K562 (cell line): ENCODE results near the gene GUF1. TPM values are rescaled to one million over a fixed set of nuclear protein-coding genes. Genes with fewer than 3 reads are reported as not detected.

Experiments
- GABPA ChIP-seq: fragments of 200-800 bp; sonication (Bioruptor generic); conservative IDR thresholded peaks from 2 replicates; pipeline ENCODE4 v1.6.1; 2016; ENCODE audit warnings: low read depth, missing genetic modification characterization, missing compliant biosample characterization
- MTA1 ChIP-seq: fragments of 450-650 bp; IDR thresholded peaks from 2 replicates; pipeline ENCODE4 v1.6.1; 2017; ENCODE audit warnings: borderline replicate concordance
- RBBP5 ChIP-seq: fragments of 200-600 bp; sonication (generic); IDR thresholded peaks from 2 replicates; pipeline ENCODE4 v1.6.1; 2012; ENCODE audit warnings: borderline replicate concordance, mild to moderate bottlenecking, low read length, control low read depth, inconsistent platforms; ENCODE audit not compliant: insufficient read depth, poor library complexity, severe bottlenecking
- RBM25 ChIP-seq: fragments of 200-400 bp; formaldehyde crosslinking; IDR thresholded peaks from 2 replicates; pipeline ENCODE4 v1.6.1; 2018; ENCODE audit warnings: low read length, low read depth, moderate library complexity; ENCODE audit not compliant: severe bottlenecking
- SPI1 ChIP-seq: IDR thresholded peaks from 2 replicates; pipeline ENCODE4 v1.6.1; 2011; ENCODE audit warnings: low read depth, low read length, control low read depth, borderline replicate concordance
- SRSF9 ChIP-seq: fragments of 200-400 bp; formaldehyde crosslinking; IDR thresholded peaks from 2 replicates; pipeline ENCODE4 v1.6.1; 2017; ENCODE audit warnings: low read depth, low read length, borderline replicate concordance
- ZFX ChIP-seq: sonication (generic); formaldehyde crosslinking; IDR thresholded peaks from 2 replicates; pipeline ENCODE4 v1.8.0; 2022; ENCODE audit warnings: mild to moderate bottlenecking, missing genetic modification reagents, moderate library complexity
- polyA plus RNA-seq, 8 experiments: library from polyadenylated mRNA; depleted of rRNA in 4 of 8; stranded (reverse) in 5 of 8; unstranded in 3 of 8; fragments of >200 nt; fragmentation: Nextera tagmentation in 2 of 8; fragmentation: Illumina TruSeq in 1 of 8; extraction: Ambion mirVana in 2 of 8; extraction: Trizol in 1 of 8; gene quantifications; 2 replicates each; pipeline versions ENCODE4 v1.2.1 to v1.2.3, GENCODE V29; 2011 to 2014; ENCODE audit warnings: inconsistent platforms in 1 of 8, missing spikeins in 1 of 8
- total RNA-seq, 7 experiments: library from RNA; depleted of rRNA in 6 of 7; stranded (reverse); fragments of >200 nt in 6 of 7; fragmentation: Illumina TruSeq in 2 of 7; extraction: Trizol in 2 of 7; gene quantifications; 2 replicates each; pipeline versions ENCODE4 v1.2.1 to v1.2.3, GENCODE V29; 2011 to 2021; ENCODE audit warnings: low replicate concordance in 1 of 7
- TF ChIP-seq, protein P1 (sequence below): IDR thresholded peaks from 2 replicates; pipeline ENCODE4 v1.6.1; 2011; ENCODE audit warnings: borderline replicate concordance, low read depth, mild to moderate bottlenecking, moderate library complexity, low read length; ENCODE audit not compliant: insufficient read depth, poor library complexity, severe bottlenecking
- TF ChIP-seq, protein P2 (sequence below), 2 experiments: fragments of 450-650 bp; formaldehyde crosslinking in 1 of 2; IDR thresholded peaks; 2 replicates each; pipeline versions ENCODE4 v1.4.0 to v1.6.1; 2014 to 2020; ENCODE audit warnings: mild to moderate bottlenecking in 2 of 2, borderline replicate concordance in 1 of 2, low read depth in 1 of 2
- TF ChIP-seq, protein P3 (sequence below): IDR thresholded peaks from 2 replicates; pipeline ENCODE4 v1.6.1; 2011; ENCODE audit not compliant: insufficient read length; ENCODE audit errors: extremely low read depth
- TF ChIP-seq, protein P4 (sequence below): fragments of 200-800 bp; sonication (Bioruptor generic); IDR thresholded peaks from 2 replicates; pipeline ENCODE4 v1.6.1; 2017; ENCODE audit warnings: missing genetic modification characterization, missing compliant biosample characterization

The GUF1 gene
- total and polyA plus RNA-seq, 9 of the 15 experiments (the other 6 are each of a cell fraction or from before 2014, with no cell fraction given): 8.1 to 47.5 (median 25.0) TPM

DNA sequence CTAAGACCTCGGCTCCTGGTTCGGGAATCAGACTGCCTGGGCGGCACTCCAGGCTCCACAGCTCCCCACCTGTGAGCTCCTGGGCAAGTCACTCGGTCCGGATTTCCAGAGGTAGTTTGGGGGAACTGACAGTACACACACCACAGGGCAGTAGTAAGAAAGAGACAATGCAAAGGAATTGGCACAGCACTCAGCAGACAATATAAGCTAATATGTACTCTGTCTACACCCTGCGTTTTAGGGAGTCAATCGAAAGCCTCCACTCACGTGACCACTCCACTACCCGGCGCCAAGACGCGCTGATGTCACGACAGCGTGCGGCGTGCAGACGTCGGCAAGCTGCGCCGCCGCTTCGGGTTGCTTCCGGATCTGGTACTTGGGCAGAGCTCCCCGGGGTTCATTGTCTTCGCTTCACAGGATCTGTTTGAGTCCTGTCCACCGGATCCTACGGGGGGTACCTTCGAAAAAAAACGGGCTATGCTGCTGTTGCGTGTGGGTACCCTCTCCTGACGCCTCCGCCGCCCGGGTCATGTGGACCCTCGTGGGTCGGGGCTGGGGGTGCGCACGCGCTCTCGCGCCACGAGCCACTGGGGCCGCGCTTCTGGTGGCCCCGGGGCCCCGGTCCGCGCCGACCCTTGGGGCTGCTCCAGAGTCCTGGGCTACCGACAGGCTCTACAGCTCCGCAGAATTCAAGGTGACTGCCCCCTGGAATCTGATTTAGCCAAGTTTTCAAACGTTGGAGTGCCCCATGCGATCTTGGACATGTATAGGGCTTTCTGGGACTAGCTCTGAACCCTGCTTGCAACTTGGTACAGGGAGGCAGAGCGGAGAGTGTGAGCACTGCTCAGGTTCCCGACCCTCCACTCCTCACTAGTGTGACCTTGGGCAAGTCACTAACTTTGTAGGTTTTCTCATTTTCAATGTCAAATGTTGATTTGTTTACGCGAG is at the start of gene GUF1 (continued):
- TF ChIP-seq, protein P1, sequence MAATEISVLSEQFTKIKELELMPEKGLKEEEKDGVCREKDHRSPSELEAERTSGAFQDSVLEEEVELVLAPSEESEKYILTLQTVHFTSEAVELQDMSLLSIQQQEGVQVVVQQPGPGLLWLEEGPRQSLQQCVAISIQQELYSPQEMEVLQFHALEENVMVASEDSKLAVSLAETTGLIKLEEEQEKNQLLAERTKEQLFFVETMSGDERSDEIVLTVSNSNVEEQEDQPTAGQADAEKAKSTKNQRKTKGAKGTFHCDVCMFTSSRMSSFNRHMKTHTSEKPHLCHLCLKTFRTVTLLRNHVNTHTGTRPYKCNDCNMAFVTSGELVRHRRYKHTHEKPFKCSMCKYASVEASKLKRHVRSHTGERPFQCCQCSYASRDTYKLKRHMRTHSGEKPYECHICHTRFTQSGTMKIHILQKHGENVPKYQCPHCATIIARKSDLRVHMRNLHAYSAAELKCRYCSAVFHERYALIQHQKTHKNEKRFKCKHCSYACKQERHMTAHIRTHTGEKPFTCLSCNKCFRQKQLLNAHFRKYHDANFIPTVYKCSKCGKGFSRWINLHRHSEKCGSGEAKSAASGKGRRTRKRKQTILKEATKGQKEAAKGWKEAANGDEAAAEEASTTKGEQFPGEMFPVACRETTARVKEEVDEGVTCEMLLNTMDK: no peak
- TF ChIP-seq, protein P2, sequence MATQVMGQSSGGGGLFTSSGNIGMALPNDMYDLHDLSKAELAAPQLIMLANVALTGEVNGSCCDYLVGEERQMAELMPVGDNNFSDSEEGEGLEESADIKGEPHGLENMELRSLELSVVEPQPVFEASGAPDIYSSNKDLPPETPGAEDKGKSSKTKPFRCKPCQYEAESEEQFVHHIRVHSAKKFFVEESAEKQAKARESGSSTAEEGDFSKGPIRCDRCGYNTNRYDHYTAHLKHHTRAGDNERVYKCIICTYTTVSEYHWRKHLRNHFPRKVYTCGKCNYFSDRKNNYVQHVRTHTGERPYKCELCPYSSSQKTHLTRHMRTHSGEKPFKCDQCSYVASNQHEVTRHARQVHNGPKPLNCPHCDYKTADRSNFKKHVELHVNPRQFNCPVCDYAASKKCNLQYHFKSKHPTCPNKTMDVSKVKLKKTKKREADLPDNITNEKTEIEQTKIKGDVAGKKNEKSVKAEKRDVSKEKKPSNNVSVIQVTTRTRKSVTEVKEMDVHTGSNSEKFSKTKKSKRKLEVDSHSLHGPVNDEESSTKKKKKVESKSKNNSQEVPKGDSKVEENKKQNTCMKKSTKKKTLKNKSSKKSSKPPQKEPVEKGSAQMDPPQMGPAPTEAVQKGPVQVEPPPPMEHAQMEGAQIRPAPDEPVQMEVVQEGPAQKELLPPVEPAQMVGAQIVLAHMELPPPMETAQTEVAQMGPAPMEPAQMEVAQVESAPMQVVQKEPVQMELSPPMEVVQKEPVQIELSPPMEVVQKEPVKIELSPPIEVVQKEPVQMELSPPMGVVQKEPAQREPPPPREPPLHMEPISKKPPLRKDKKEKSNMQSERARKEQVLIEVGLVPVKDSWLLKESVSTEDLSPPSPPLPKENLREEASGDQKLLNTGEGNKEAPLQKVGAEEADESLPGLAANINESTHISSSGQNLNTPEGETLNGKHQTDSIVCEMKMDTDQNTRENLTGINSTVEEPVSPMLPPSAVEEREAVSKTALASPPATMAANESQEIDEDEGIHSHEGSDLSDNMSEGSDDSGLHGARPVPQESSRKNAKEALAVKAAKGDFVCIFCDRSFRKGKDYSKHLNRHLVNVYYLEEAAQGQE (IDR thresholded peaks at IDR 0.05; ENCODE audit: borderline replicate concordance): peak; percentile 58
- TF ChIP-seq, protein P2 (CRISPR knock-in tag; IDR thresholded peaks at IDR 0.05; ENCODE audit: low read depth): peak; percentile 2; the same call in 1 of the 2 replicates
- TF ChIP-seq RBBP5 (peak; percentile 96), MTA1 (peak; percentile 97), ZFX (CRISPR knock-in tag) (peak; percentile 78), GABPA (tag) (peak; percentile 72), SRSF9 (no peak), SPI1 (no peak), RBM25 (no peak)
- TF ChIP-seq, protein P3, sequence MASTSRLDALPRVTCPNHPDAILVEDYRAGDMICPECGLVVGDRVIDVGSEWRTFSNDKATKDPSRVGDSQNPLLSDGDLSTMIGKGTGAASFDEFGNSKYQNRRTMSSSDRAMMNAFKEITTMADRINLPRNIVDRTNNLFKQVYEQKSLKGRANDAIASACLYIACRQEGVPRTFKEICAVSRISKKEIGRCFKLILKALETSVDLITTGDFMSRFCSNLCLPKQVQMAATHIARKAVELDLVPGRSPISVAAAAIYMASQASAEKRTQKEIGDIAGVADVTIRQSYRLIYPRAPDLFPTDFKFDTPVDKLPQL: peak; percentile 47
- TF ChIP-seq, protein P4, sequence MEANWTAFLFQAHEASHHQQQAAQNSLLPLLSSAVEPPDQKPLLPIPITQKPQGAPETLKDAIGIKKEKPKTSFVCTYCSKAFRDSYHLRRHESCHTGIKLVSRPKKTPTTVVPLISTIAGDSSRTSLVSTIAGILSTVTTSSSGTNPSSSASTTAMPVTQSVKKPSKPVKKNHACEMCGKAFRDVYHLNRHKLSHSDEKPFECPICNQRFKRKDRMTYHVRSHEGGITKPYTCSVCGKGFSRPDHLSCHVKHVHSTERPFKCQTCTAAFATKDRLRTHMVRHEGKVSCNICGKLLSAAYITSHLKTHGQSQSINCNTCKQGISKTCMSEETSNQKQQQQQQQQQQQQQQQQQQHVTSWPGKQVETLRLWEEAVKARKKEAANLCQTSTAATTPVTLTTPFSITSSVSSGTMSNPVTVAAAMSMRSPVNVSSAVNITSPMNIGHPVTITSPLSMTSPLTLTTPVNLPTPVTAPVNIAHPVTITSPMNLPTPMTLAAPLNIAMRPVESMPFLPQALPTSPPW (CRISPR knock-in tag): peak; percentile 46
